ENCODE data around the gene PRKN. TPM values are rescaled to one million over a fixed set of nuclear protein-coding genes. Genes with fewer than 3 reads are reported as not detected.

Gene PRKN
- total RNA-seq (2014; rRNA removed; shearing (Covaris generic)): 0.10 and 0.39 TPM in 2 replicates
- 0.64 and 0.84 TPM in 2 replicates for polyA plus RNA-seq (2016; fragmentation: Nextera tagmentation; extraction: Ambion mirVana)
- long read RNA-seq: 0 reads

DNA sequence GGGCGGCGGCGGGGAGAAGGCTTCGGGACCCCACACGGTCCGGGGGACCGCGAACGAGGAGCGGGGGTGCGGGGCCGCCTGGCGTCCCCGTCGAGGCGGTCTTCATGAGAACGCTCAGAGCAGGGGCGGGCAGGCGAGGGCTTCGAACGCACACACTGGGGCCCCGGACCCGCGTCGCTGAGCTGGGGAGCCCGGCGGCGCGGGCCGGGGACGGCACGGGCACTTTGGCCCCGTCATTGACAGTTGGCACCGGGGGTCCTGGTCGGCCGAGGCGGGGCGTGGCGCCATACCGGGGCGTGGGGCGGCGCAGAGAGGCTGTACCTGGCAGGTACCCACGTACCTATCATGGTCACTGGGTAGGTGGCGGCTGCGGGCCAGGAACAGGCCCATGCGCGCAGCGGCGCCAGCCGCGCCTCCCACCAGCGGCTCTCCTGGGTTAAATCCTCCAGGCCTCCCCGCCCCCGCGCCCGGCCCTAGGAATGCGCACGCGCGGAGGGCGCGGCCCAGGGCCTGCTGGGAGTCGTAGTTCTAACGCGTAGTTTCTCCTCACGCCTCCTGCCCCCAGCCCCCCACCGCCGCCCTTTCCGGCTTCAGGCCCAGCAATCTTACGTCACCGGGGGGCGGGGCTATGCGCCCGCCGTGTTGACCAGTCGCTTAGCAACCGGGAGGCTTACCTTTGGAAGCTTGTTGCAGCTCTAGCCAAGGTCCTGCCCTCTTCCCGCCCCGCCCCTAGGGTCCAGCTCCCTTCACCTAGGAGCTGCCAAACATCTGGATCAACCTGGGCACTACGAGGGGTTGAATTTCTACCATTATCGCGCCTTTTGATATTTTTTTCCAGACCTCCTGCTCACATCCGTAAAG, at the start of gene PRKN, which contains the start of gene PACRG:
PRKN (minus strand) TSS at position 445 of the 861 bp plus-strand sequence.
PACRG (plus strand) TSS at position 653 of the 861 bp plus-strand sequence.
- 0 out of 2 replicates have a peak within 1 kb of the TSS, but pooled peaks have one; percentile 6 for H3K27ac ChIP-seq (ENCODE audit: low read depth)
- H3K4me1 ChIP-seq (ENCODE audit: insufficient read depth): peaks cover 13% of the 10 kb centered on the region; the same call in 1 of the 2 replicates
- DNase-seq (ENCODE audit: low spot score) (peak; percentile 99), ATAC-seq (peak; percentile 92)
- H3K36me3 ChIP-seq (ENCODE audit: insufficient read depth): no peaks in the 10 kb centered on the region
- peak within 1 kb of the TSS; percentile 79 for H3K4me2 ChIP-seq
- H3K79me2 ChIP-seq (replicated peaks; ENCODE audit: insufficient read depth): no peaks in the 10 kb centered on the region
- H2AFZ ChIP-seq: peak within 1 kb of the TSS; percentile 95
- H3K4me3 ChIP-seq: peak within 1 kb of the TSS; percentile 66
- Mint-ChIP-seq H3K36me3 (ENCODE audit: low read depth) (no peaks in the 10 kb centered on the region), H3K9me3 (no peaks in the 10 kb centered on the region), H3K4me3 (peak within 1 kb of the TSS; percentile 88), H3K4me1 (peaks cover 19% of the 10 kb centered on the region), H3K27ac (peak within 1 kb of the TSS; percentile 86), H3K27me3 (ENCODE audit: insufficient read depth, low read depth, poor library complexity) (peaks cover 3% of the 10 kb centered on the region)
- no peak for TF ChIP-seq EZH2 (IDR thresholded peaks at IDR 0.05; ENCODE audit: low read depth, unreplicated experiment)
- no peak for TF ChIP-seq STAT1 (IDR thresholded peaks at IDR 0.05; ENCODE audit: unreplicated experiment)
- TF ChIP-seq ZNF462 (CRISPR knock-in tag; IDR thresholded peaks at IDR 0.05): no peak
- no peak for TF ChIP-seq ZNF331 (CRISPR knock-in tag; IDR thresholded peaks at IDR 0.05; ENCODE audit: low read depth)
- TF ChIP-seq POLR2AphosphoS5 (IDR thresholded peaks at IDR 0.05; ENCODE audit: low read depth): peak; percentile 75
- TF ChIP-seq CREB1 (CRISPR knock-in tag; IDR thresholded peaks at IDR 0.05; ENCODE audit: low read depth): peak; percentile 92
- no peak for TF ChIP-seq JUNB (IDR thresholded peaks at IDR 0.05; ENCODE audit: unreplicated experiment)
- TF ChIP-seq REST (IDR thresholded peaks at IDR 0.05; ENCODE audit: unreplicated experiment): no peak
- no peak for TF ChIP-seq NANOG (IDR thresholded peaks at IDR 0.05; ENCODE audit: borderline replicate concordance)
- no peak for TF ChIP-seq ZNF114 (CRISPR knock-in tag; IDR thresholded peaks at IDR 0.05)
- TF ChIP-seq, protein P1, sequence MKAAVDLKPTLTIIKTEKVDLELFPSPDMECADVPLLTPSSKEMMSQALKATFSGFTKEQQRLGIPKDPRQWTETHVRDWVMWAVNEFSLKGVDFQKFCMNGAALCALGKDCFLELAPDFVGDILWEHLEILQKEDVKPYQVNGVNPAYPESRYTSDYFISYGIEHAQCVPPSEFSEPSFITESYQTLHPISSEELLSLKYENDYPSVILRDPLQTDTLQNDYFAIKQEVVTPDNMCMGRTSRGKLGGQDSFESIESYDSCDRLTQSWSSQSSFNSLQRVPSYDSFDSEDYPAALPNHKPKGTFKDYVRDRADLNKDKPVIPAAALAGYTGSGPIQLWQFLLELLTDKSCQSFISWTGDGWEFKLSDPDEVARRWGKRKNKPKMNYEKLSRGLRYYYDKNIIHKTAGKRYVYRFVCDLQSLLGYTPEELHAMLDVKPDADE (IDR thresholded peaks at IDR 0.05): peak; percentile 77
- TF ChIP-seq, protein P2, sequence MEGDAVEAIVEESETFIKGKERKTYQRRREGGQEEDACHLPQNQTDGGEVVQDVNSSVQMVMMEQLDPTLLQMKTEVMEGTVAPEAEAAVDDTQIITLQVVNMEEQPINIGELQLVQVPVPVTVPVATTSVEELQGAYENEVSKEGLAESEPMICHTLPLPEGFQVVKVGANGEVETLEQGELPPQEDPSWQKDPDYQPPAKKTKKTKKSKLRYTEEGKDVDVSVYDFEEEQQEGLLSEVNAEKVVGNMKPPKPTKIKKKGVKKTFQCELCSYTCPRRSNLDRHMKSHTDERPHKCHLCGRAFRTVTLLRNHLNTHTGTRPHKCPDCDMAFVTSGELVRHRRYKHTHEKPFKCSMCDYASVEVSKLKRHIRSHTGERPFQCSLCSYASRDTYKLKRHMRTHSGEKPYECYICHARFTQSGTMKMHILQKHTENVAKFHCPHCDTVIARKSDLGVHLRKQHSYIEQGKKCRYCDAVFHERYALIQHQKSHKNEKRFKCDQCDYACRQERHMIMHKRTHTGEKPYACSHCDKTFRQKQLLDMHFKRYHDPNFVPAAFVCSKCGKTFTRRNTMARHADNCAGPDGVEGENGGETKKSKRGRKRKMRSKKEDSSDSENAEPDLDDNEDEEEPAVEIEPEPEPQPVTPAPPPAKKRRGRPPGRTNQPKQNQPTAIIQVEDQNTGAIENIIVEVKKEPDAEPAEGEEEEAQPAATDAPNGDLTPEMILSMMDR (conservative IDR thresholded peaks at IDR 0.05; ENCODE audit: low read depth in 2 of 2): no peak
- TF ChIP-seq EZH2phosphoT487 (IDR thresholded peaks at IDR 0.05; ENCODE audit: unreplicated experiment): no peak
- no peaks in the 10 kb centered on the region for H3K27me3 ChIP-seq (ENCODE audit: insufficient read depth)
- H3K9me2 ChIP-seq (ENCODE audit: insufficient read depth): no peaks in the 10 kb centered on the region
- no peaks in the 10 kb centered on the region for H4K20me1 ChIP-seq (replicated peaks; ENCODE audit: insufficient read depth)
- no peaks in the 10 kb centered on the region for H3F3A ChIP-seq (replicated peaks; ENCODE audit: low read depth)

Measured in GM23338 (cell line).